ENCODE data around the gene RAB11FIP3. TPM values are rescaled to one million over a fixed set of nuclear protein-coding genes. Genes with fewer than 3 reads are reported as not detected.

RAB11FIP3 gene
- total and polyA plus RNA-seq, 8 donors: 6.7 to 102 (median 18.1) TPM

DNA sequence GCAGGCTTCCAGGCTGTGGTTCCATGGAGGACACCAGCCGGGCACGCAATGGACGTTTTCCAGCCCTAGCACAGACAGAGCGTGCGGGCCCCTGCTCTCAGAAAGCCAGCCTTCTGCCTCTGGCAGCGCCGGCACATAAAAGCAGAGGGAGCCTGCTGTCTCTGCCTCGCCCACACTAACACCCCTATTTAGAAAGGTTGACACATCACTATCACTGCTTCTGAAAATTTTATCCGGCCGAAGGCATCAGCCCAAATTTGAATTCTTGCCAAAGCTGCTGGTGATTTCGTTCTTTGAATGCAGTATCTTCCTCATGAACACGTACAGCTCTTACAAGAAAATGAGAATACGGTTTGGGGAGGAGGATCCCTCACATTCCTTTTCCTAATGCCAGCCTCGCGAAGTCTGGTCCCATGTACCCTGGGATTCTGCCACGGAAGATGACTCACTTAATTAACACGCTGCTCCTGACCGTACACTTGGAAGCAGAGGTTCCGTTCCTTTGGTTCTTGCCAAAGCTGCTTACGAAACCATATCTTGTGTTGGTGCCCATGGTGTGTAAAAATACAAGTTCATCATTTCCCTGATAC, 1.3 kb upstream of the RAB11FIP3 start:
- Histone ChIP-seq H3K27me3 (no peaks in the 10 kb centered on the region), H3K9me3 (no peaks in the 10 kb centered on the region), H3K36me3 (no peaks in the 10 kb centered on the region), H3K27ac (peak overlapping the region; percentile 92 to 98 (median 95)), H3K4me3 (peak overlapping the region; percentile 54 to 83 (median 69)), H3K4me1 (peaks cover 21 to 49% (median 43%) of the 10 kb centered on the region in 4 donors)
- DNase-seq: peak; percentile 35 to 41
- TF ChIP-seq POLR2A (IDR thresholded peaks at IDR 0.05) (no peak), POLR2AphosphoS5 (IDR thresholded peaks at IDR 0.05) (peak; percentile 69 to 89 (median 71))
- intact Hi-C loops (cut with DNase I; ENCODE audit: low total_unique reads): no loop called here
- 34 to 63% (median 51%) methylated on average over 14 to 20 of the region's 20 CpGs for WGBS, 5 donors

DNA sequence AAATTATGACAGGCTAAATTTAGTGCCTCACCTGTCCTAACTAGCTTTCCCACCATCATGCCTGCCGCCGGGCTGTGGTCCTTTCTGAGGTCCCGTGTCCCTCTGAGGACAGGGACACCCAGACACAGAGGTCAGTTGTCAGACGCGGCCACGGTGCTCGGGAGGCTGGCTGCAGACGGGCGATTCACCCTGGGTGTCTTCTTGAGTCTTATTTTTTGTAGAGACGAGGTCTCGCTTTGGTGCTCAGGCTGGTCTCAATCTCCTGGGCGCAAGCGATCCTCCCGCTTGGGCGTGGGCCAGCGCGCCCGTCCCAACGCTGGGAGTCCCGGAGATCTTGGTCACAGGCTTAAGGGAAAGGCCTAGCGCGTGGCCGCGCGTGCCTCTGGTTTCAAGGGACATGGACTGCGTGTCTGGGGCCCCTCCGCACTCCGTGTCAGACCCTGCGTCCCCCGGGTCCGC, 797 bp upstream of the RAB11FIP3 start:
- no peak for TF ChIP-seq POLR2AphosphoS5 (IDR thresholded peaks at IDR 0.05)
- TF ChIP-seq, protein P1, sequence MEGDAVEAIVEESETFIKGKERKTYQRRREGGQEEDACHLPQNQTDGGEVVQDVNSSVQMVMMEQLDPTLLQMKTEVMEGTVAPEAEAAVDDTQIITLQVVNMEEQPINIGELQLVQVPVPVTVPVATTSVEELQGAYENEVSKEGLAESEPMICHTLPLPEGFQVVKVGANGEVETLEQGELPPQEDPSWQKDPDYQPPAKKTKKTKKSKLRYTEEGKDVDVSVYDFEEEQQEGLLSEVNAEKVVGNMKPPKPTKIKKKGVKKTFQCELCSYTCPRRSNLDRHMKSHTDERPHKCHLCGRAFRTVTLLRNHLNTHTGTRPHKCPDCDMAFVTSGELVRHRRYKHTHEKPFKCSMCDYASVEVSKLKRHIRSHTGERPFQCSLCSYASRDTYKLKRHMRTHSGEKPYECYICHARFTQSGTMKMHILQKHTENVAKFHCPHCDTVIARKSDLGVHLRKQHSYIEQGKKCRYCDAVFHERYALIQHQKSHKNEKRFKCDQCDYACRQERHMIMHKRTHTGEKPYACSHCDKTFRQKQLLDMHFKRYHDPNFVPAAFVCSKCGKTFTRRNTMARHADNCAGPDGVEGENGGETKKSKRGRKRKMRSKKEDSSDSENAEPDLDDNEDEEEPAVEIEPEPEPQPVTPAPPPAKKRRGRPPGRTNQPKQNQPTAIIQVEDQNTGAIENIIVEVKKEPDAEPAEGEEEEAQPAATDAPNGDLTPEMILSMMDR (IDR thresholded peaks at IDR 0.05): no peak
- TF ChIP-seq POLR2A (IDR thresholded peaks at IDR 0.05): no peak
- peak; percentile 17 for TF ChIP-seq EP300 (IDR thresholded peaks at IDR 0.05)
- Histone ChIP-seq H3K4me3 (peak overlapping the region; percentile 54 to 83 (median 69)), H3K27ac (peak overlapping the region; percentile 92 to 98 (median 95)), H3K9me3 (no peaks in the 10 kb centered on the region), H3K4me1 (peaks cover 21 to 52% (median 45%) of the 10 kb centered on the region in 4 donors), H3K36me3 (no peaks in the 10 kb centered on the region), H3K27me3 (no peaks in the 10 kb centered on the region)
- WGBS, 5 donors: 5 to 13% (median 10%) methylated on average over 19 to 31 of the region's 31 CpGs
- peak in 1 of 2 donors; percentile 40 for DNase-seq
- intact Hi-C loops (cut with DNase I; ENCODE audit: low total_unique reads): no loop called here

DNA sequence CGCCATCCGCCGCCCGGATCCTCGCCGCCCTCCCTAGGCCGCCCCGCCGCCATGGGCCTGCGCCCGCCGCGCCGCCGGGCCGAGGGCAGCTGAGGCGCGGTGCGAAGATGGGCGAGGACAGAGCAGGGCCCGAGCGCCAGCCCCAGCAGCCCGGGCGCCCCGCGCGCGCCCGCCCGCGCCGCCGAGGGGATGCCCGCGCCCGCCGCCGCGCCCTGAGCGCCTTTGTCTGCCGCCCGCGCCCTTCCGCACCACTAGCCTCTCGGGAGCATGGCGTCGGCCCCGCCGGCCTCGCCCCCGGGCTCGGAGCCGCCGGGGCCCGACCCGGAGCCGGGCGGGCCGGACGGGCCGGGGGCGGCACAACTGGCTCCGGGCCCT, 278 bp downstream of the RAB11FIP3 start:
- WGBS, 5 donors: 0% methylated on average over 18 to 63 of the region's 63 CpGs
- H3K27me3 ChIP-seq: no peaks in the 10 kb centered on the region
- intact Hi-C loops (cut with DNase I; ENCODE audit: low total_unique reads): no loop called here
- H3K4me3 ChIP-seq: peak overlapping the region; percentile 54 to 83 (median 69)
- DNase-seq: no peak
- TF ChIP-seq EP300 (IDR thresholded peaks at IDR 0.05): no peak
- TF ChIP-seq, protein P1 (IDR thresholded peaks at IDR 0.05): no peak
- TF ChIP-seq POLR2AphosphoS5 (IDR thresholded peaks at IDR 0.05): no peak
- no peak for TF ChIP-seq POLR2A (IDR thresholded peaks at IDR 0.05)
- H3K27ac ChIP-seq: peak overlapping the region; percentile 92 to 98 (median 95)
- no peaks in the 10 kb centered on the region for H3K36me3 ChIP-seq
- no peaks in the 10 kb centered on the region for H3K9me3 ChIP-seq
- peaks cover 21 to 59% (median 49%) of the 10 kb centered on the region in 4 donors for H3K4me1 ChIP-seq

DNA sequence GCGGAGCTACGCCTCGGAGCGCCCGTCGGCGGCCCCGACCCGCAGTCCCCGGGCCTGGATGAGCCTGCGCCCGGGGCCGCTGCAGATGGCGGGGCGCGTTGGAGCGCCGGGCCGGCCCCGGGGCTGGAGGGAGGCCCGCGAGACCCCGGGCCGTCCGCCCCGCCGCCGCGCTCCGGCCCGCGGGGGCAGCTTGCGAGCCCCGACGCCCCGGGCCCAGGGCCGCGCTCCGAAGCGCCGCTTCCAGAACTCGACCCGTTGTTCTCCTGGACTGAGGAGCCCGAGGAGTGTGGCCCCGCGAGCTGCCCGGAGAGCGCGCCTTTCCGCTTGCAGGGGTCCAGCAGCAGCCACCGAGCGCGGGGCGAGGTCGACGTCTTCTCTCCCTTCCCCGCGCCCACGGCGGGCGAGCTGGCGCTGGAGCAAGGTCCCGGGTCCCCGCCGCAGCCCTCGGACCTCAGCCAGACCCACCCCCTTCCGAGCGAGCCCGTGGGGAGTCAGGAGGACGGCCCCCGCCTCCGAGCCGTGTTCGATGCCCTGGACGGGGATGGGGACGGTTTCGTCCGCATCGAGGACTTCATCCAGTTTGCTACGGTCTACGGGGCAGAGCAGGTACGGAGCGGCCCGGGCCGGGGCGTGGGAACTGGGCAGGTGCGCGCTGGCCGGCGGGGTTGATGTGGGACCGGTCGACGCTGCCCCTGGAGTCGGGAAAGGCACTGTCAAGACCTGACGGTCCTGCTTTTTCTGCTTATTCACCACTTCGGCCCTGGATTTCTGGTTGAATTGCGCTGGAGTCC, 861 bp downstream of the RAB11FIP3 start:
- no peak for TF ChIP-seq EP300 (IDR thresholded peaks at IDR 0.05)
- TF ChIP-seq POLR2AphosphoS5 (IDR thresholded peaks at IDR 0.05): no peak
- no peak for TF ChIP-seq POLR2A (IDR thresholded peaks at IDR 0.05)
- TF ChIP-seq, protein P1 (IDR thresholded peaks at IDR 0.05): no peak
- DNase-seq: peak in 1 of 2 donors; percentile 62
- H3K36me3 ChIP-seq: no peaks in the 10 kb centered on the region
- H3K27ac ChIP-seq: peak overlapping the region in 4 of 5 donors; percentile 8 to 98 (median 58)
- 0 to 2% (median 0%) methylated on average over 18 to 90 of the region's 97 CpGs for WGBS, 5 donors
- H3K4me1 ChIP-seq: peaks cover 21 to 59% (median 49%) of the 10 kb centered on the region in 4 donors
- H3K9me3 ChIP-seq: no peaks in the 10 kb centered on the region
- H3K27me3 ChIP-seq: no peaks in the 10 kb centered on the region
- peak overlapping the region; percentile 54 to 83 (median 69) for H3K4me3 ChIP-seq
- intact Hi-C loops (cut with DNase I; ENCODE audit: low total_unique reads): no loop called here

All from stomach (tissue), 9 donors.